Keratinocyte (primary cell): ENCODE results near the gene CMIP.

Source experiments
- CTCF ChIP-seq, 3 experiments: IDR thresholded peaks in 1 of 3; conservative IDR thresholded peaks in 1 of 3; optimal IDR thresholded peaks in 1 of 3; 2 replicates in 2 of 3; 3 replicates in 1 of 3; pipeline versions ENCODE3 to v1.5.1; 2011; ENCODE audit warnings: low read length in 3 of 3, mild to moderate bottlenecking in 3 of 3, moderate library complexity in 2 of 3, control low read depth in 1 of 3, inconsistent platforms in 1 of 3; ENCODE audit not compliant: insufficient read depth in 2 of 3; ENCODE audit errors: extremely low read depth in 1 of 3
- EZH2 ChIP-seq: IDR thresholded peaks from one replicate; pipeline ENCODE4 v1.6.1; 2012; ENCODE audit warnings: inconsistent platforms, mild to moderate bottlenecking, low read length, moderate library complexity

- no peak for TF ChIP-seq CTCF (optimal IDR thresholded peaks at IDR 0.05 in 1 of 3, IDR thresholded peaks at IDR 0.05 in 1 of 3, conservative IDR thresholded peaks at IDR 0.05 in 1 of 3; ENCODE audit: extremely low read depth in 1 of 3, insufficient read depth in 2 of 3, low read length in 3 of 3)
- TF ChIP-seq EZH2, result no peak
Observed at GRCh38 chr16:81517150-81517499, 72.5 kb downstream of the CMIP start.
